Renal cortex interstitium (tissue), 11 donors: ENCODE measurements around the gene GRM4. TPM values are rescaled to one million over a fixed set of nuclear protein-coding genes. Genes with fewer than 3 reads are reported as not detected.
"Not testable (repeated sequence)": the region's sequence is repeated elsewhere in the genome, so short reads cannot be mapped to it uniquely, and the experiment has no call there.

Experiments used
- DNase-seq, 11 donors: peaks; one replicate each; pipeline ENCODE4 v3.0.0-alpha.2; 2013; ENCODE audit warnings: low read depth in 9 of 11, low spot score in 4 of 11; ENCODE audit errors: extremely low read depth in 1 of 11
- polyA plus RNA-seq, 3 donors: library from polyadenylated mRNA; unstranded; fragments of 120-200 nt; gene quantifications; one replicate each; pipeline ENCODE4 v1.2.1, GENCODE V29; 2013; ENCODE audit not compliant: insufficient read length in 3 of 3

The GRM4 gene
- polyA plus RNA-seq, 3 donors, result 0.53 to 0.74 (median 0.53) TPM

GRCh38 chr6:34056305-34057108 lies 89.4 kb downstream of the GRM4 start:
- peak; percentile 29 to 68 (median 60) for DNase-seq

DNA sequence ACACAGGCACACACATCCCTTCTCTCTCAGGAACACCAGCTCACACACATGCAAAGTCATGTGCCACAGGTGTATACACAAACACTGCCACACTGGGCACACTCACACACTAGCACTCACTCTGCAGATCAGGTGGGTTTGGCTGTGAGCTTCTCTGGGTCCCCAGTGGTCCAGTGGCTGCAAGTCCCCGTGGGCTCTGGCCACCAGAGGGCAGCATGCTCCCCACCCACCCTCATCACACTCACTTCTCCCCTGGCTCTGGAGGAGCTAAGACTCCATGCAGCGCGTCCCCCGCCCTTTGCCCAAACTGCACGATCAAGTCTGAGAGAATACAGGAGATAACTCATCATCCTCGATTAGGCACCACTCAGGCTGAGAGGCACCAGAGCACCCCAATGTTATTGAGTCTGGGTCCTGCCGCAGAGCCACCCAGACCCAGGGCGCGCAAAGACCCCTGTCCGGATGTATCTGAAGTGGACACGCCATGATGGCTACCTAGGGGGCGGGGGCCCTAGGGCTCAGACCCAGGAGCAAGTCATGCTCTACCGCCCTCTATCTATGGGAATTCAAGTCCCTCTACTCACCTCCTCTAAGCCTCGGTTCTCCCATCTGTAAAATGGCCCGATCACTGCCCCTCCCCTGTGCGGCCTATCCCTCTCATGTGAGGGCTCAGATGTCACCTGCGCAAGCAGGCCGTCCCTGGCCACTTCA lies 90.5 kb downstream of the GRM4 start:
- peak; percentile 33 to 58 (median 51) for DNase-seq

DNA sequence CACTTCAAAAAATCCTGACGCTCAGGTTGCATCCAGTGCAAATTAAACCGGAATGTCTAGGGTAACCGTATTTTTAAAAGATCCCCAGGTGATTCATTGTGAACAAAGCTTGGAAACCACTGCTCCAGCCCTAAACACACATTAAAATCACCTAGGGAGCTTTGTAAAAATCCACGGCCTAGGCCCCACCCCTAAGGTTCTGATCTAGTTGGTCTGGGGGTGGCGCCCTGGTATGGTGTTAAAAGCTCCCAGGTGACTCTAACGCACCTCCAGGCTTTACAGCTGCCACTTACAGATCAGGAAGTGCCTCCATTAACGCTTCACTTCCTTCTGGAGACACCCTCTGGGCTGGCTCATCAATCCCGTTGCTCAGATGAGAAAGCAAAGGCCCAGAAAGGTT lies 92.2 kb downstream of the GRM4 start:
- no peak for DNase-seq

DNA sequence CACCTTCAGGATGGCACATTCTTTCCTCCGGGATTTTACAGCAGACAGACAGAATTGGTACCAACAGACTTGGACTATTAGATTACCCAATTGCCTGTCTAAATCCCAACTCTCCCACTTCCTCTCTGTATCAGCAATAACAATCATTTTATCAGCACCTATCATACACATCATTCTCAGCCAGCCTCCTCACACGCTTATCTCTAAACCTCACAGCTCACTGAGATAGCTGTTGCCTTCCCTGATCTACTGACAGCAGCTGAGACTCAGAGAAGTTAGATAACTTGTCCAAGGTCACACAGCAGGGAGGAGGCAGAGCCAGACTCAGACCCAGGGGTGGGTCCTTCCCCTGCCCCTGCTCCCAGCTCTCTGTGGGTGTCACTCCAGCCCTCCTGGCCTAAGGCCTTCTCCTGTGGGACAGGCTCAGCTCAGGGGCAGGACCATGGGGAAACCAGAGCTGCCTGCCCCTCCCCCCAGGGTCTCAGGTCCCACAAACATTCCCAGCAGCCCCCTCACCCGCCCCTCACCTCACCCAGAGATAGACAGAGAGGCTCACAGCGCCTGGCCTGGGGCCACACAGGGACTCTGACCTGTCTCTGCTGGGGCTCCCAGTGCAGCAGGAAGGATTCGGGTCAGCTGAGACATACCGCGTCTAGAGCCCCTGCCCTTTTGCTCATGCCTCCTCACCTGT lies 92.8 kb downstream of the GRM4 start:
- no peak for DNase-seq

DNA sequence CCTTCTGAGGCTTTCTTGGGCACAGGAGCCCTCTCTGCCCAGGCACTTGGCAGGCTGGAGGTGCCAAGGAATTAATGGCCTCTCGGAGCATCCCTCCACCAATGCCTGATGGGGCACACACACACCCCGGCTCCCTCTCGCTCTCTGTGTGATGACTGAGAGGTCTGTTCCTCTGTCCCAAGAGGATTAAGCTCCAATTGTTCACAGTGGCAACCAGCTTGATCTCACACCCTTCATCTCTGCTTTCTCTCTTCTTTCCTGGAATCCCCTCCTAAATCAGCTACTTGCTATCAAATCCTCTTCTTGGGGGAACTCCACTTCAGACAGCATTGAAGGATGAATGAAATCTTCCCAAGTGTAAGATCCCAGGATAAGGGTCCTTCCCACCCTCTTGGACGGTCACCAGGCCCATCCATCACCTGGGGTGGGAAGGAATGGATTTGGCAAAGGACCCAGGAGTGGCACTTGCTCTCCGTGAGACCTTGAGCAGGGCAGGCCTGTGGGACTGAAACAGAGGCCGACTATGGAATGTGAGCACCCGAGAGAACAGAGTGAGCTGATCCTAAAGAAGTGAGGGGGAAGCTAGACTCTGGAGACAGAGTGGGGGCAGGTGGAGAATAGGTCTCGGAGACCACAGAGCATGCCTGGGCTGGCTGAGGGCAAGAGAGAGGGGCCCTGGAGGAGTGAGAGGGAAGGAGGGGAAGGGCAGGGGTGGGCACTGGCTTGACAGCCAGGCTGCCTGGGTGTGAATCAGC lies 93.6 kb downstream of the GRM4 start:
- DNase-seq, result no peak

- DNase-seq, result no peak
Observed at GRCh38 chr6:34051331-34051919, 94.5 kb downstream of the GRM4 start.

DNA sequence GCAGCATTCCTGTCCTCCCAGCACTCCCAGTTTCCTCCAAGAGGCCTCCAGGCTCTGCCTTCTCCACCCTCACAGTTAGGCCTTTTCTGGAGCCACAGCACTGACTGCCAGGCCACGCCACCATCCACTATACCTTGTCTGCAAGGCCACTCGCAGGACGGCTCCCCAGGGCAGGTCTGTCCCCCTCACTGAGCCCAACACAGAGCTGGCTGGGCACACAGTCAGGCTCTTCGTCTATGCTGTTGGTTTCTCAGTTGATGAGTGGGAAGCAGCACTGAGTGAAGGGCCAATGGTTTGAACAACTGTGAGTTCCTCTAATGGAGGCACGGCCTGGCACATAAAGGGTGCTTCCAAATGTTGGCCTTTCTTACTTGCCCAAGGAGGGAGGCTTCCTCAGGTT lies 95.2 kb downstream of the GRM4 start:
- DNase-seq, result no peak

GRCh38 chr6:34049395-34050342 lies 96.2 kb downstream of the GRM4 start:
- no peak for DNase-seq

DNA sequence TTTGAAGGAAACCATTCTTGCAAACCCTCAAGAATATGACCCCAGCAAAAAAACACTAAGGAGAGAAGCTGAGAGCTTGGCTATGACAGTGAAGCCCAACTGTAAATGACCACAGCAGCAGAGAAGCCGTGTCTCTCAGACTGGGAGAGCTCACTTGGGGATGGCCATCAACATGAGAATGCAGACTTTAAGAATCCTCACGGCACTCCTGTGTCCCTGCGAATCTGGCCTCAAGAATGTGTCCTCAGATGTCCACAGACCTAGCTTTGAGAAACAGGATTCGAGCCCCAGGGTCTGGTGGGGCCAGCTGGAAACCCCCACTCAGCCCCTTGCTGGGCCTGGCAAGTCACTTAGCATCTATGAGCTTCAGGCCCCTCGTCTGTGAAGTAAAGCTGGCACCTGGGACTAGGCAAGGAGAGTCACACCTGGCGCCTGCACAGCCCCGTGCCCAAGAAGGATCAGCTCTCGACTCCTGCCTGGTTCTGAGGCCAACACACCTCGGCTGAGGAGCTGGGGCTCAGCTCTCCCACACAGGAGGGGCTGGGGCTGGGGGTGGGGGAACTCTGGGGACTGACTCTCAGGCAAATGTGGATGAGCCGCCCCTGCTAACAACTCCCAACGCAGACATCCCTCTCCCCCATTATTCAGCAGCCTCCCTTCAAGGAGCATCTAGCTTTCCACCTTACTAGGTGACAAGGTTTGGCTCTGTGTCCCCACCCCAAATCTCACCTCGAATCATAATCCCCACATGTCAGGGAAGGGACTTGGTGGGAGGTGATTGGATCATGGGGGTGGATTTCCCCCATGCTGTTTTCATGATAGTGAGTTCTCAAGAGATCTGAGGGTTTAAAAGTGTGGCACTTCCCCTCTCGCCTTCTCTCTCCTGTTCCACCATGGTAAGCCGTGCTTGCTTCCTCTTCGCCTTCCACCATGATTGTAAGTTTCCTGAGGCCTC lies 97.7 kb downstream of the GRM4 start:
- no peak for DNase-seq

GRCh38 chr6:34046617-34047016 lies 99.3 kb downstream of the GRM4 start:
- no peak for DNase-seq

DNA sequence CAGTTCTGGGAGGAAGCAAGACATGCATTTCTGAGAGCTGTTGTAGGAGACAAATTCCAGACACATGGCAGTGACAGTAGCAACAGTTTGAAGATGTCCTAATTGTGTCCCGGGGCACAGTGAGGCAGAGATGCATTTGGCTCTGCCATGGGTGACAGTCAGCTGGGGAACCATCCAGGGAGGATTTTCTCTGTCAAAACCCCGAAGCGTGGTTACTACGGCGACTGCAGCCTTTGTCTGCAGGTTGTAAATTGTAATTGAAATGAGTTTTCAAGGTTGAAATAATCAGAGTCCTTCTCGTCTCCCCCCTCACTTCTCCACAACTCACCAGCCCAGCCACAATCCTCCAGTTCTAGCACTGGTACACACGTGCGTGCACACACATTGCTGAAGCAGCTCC lies 100.1 kb downstream of the GRM4 start:
- no peak for DNase-seq

- DNase-seq, result no peak
Observed at GRCh38 chr6:34044945-34045595, 100.8 kb downstream of the GRM4 start.

DNA sequence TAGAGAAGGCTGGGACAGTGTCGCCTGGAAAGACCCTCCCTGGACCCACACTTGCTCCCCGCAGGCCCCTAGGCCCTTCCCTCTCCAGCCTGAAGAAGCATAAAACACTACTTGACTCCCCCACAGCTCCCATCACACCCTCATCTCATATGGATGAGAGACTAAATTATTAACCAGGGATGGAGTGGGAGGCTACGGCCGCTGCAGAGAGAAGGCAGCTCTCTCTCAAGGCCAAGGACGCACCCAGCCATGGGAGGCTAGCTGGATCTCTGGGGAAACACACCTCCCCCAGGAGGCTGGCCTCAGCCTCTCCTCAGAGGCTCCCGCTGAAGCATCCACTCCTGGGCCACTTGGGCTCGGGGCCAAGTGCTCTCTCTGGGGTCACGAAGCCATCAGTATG lies 102.5 kb downstream of the GRM4 start:
- DNase-seq, result peak in 3 of 11 donors; percentile 29 to 52 (median 40)

DNA sequence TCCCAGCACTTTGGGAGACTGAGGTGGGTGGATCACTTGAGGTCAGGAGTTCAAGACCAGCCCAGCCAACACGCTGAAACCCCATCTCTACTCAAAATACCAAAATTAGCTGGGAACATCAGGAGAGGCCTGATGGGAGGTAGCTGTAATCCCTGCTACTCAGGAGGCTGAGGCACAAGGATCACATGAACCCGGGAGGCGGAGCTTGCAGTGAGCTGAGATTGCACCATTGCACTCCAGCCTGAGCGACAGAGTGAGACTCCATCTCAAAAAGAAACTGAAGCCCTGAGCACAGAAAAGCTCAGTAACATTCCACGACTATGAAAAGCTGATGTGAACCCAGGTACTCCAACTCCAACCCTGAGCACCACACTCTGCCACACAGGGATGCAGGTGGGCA lies 103.9 kb downstream of the GRM4 start:
- DNase-seq, result not testable (repeated sequence)

GRCh38 chr6:34041385-34041784 lies 104.5 kb downstream of the GRM4 start:
- no peak for DNase-seq

DNA sequence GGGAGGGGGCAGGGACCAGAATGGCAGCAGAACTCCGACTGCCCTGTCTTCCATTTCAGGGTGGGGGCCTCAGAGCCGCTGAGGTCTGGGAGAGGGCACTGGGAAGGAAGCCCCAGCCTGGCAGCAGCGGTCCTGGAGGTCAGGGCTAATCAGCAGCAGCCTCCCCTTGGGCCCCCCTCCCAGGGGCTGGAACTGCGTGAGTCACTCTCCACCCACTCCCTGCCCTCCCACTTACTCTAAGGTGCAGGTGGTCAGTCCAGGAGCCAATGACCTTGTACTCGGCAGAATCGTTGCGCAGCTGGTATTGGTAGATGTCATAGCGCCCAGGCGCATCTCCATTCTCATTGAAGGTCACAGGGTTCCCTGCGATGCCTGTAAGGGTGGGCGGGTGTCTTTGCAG lies 105.9 kb downstream of the GRM4 start:
- no peak for DNase-seq
